Measurements from ENCODE around the gene CYP2S1. TPM values are rescaled to one million over a fixed set of nuclear protein-coding genes. Genes with fewer than 3 reads are reported as not detected.
A peak's percentile ranks its signal among the peaks of the same experiment; 100 is the strongest.

The CYP2S1 gene
- total RNA-seq, 2 donors from 2014 or later = 114 to 152 TPM

DNA sequence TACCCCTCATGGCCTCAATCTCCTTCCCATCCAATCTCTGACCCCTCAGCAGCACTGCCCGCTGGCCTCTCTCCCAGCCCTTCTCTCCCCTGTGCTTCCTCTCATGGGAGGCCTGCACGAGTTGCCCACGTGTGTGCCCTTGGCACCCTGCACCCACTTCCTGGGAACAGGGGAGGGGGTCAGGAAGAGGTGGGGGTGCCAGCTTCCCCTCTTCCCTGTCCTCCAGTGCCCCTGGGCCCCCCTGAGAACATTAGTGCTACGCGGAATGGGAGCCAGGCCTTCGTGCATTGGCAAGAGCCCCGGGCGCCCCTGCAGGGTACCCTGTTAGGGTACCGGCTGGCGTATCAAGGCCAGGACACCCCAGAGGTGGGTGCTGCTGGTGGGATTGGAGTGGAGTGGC, 45.2 kb downstream of the CYP2S1 start:
- TF ChIP-seq, protein P1, sequence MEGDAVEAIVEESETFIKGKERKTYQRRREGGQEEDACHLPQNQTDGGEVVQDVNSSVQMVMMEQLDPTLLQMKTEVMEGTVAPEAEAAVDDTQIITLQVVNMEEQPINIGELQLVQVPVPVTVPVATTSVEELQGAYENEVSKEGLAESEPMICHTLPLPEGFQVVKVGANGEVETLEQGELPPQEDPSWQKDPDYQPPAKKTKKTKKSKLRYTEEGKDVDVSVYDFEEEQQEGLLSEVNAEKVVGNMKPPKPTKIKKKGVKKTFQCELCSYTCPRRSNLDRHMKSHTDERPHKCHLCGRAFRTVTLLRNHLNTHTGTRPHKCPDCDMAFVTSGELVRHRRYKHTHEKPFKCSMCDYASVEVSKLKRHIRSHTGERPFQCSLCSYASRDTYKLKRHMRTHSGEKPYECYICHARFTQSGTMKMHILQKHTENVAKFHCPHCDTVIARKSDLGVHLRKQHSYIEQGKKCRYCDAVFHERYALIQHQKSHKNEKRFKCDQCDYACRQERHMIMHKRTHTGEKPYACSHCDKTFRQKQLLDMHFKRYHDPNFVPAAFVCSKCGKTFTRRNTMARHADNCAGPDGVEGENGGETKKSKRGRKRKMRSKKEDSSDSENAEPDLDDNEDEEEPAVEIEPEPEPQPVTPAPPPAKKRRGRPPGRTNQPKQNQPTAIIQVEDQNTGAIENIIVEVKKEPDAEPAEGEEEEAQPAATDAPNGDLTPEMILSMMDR (IDR thresholded peaks at IDR 0.05) = no peak
- no peaks in the 10 kb centered on the region for H3K36me3 ChIP-seq
- no peaks in the 10 kb centered on the region for H3K27me3 ChIP-seq
- H3K4me1 ChIP-seq = no peaks in the 10 kb centered on the region
- no peak for DNase-seq
- intact Hi-C loops (cut with DNase I) = no loop called here
- H3K4me3 ChIP-seq = no peak overlapping the region
- H3K9me3 ChIP-seq = no peaks in the 10 kb centered on the region
- no peak overlapping the region for H3K9ac ChIP-seq (ENCODE audit: low read depth in 2 of 2, low read length in 2 of 2)
- H3K27ac ChIP-seq = no peak overlapping the region

DNA sequence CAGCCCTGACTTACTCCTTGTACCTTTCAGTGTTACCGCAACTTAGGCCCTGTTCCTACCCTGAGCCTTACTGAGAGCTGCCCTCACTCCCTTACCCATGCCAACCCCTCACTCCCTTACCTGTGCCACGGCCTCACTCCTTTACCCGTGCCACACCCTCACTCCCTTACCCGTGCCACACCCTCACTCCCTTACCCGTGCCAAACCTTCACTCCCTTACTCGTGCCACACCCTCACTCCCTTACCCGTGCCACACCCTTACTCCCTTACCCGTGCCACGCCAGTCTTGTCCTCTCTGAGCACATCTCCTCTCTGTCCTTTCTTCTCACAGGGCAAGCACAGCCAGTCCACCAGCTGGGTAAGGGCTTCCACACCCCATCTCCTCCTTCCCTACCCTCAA, 46.3 kb downstream of the CYP2S1 start:
- Histone ChIP-seq H3K4me1 (no peaks in the 10 kb centered on the region), H3K4me3 (no peak overlapping the region), H3K36me3 (no peaks in the 10 kb centered on the region), H3K27me3 (no peaks in the 10 kb centered on the region), H3K9ac (ENCODE audit: low read depth in 2 of 2, low read length in 2 of 2) (no peak overlapping the region), H3K27ac (no peak overlapping the region), H3K9me3 (no peaks in the 10 kb centered on the region)
- DNase-seq = peak; percentile 42
- TF ChIP-seq, protein P1 (IDR thresholded peaks at IDR 0.05) = no peak
- intact Hi-C loops (cut with DNase I) = no loop called here

DNA sequence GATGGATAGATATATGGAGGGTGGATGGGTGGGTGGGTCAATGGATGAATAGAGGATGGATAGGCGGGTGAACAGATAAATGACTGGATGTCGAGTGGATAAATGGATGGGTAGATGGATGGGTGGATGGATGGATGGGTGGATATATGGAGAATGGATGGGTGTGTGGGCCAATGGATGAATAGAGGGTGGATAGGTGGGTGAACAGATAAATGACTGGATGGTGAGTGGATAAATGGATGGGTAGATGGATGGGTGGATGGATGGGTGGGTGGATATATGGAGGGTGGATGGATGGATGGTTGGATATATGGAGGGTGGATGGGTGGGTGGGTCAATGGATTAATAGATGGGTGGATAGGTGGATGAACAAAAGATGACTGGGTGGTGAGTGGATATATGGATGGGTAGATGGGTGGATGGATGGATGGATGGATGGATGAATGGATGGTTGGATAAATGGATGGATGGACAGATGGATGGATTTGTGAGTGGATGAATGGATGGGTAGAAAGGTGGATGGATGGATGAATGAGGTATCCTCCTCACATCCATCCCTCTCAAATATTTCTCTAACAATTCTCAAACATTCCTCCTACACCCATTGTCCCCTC, 47.0 kb downstream of the CYP2S1 start:
- intact Hi-C loops (cut with DNase I) = no loop called here
- Histone ChIP-seq H3K27ac (no peak overlapping the region), H3K9ac (ENCODE audit: low read depth in 2 of 2, low read length in 2 of 2) (no peak overlapping the region), H3K4me3 (no peak overlapping the region), H3K4me1 (no peaks in the 10 kb centered on the region), H3K36me3 (no peaks in the 10 kb centered on the region), H3K9me3 (no peaks in the 10 kb centered on the region), H3K27me3 (no peaks in the 10 kb centered on the region)
- TF ChIP-seq, protein P1 (IDR thresholded peaks at IDR 0.05) = no peak
- no peak for DNase-seq

DNA sequence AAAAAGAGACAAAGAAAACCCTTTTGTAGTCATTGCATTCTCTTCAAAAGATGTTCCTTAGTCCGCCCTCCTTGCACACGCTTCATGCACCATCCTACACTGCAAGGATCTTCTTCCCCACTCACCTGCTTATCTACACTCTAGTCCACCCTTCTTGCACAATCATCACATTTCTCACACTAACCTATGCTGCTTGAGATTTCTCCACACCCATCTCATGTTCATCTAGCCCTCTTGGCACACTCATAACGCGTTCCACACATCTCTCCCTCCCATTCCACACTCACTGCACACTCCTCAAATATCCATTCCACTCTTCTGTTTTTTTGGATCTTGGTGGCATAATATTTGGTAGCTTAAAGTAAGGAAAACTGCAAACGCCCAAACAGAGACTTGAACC, 48.8 kb downstream of the CYP2S1 start:
- no peak overlapping the region for H3K27ac ChIP-seq
- no peak for DNase-seq
- TF ChIP-seq, protein P1 (IDR thresholded peaks at IDR 0.05) = no peak
- no peaks in the 10 kb centered on the region for H3K9me3 ChIP-seq
- intact Hi-C loops (cut with DNase I) = no loop called here
- H3K27me3 ChIP-seq = no peaks in the 10 kb centered on the region
- H3K4me1 ChIP-seq = no peaks in the 10 kb centered on the region
- no peaks in the 10 kb centered on the region for H3K36me3 ChIP-seq
- no peak overlapping the region for H3K4me3 ChIP-seq
- H3K9ac ChIP-seq (ENCODE audit: low read depth in 2 of 2, low read length in 2 of 2) = no peak overlapping the region

DNA sequence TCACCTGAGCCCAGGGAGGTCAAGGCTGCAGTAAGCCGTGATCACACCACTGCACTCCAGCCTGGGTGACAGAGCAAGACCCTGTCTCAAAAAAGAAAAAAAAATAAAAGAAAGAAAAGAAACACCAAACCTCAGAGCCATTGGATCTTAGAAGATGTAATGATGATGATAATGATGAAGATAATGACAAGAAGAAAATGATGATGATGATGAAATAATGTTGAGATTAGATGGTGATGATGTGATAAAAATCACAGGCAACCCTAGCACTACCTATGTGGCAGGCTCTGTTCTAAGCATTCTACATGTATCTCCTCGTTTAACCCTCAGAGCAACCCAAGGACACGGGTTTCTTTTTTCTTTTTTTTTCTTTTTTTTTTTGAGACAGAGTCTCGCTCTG, 51.1 kb downstream of the CYP2S1 start:
- no peaks in the 10 kb centered on the region for H3K9me3 ChIP-seq
- H3K9ac ChIP-seq (ENCODE audit: low read depth in 2 of 2, low read length in 2 of 2) = no peak overlapping the region
- intact Hi-C loops (cut with DNase I) = no loop called here
- H3K4me3 ChIP-seq = no peak overlapping the region
- DNase-seq = no peak
- H3K4me1 ChIP-seq = no peaks in the 10 kb centered on the region
- TF ChIP-seq, protein P1 (IDR thresholded peaks at IDR 0.05) = no peak
- no peak overlapping the region for H3K27ac ChIP-seq
- no peaks in the 10 kb centered on the region for H3K27me3 ChIP-seq
- H3K36me3 ChIP-seq = no peaks in the 10 kb centered on the region
